ENCODE measurements around the gene TOMM7.
"Not testable (repeated sequence)": the region's sequence is repeated elsewhere in the genome, so short reads cannot be mapped to it uniquely, and the experiment has no call there.

Gene TOMM7

GRCh38 chr7:22853138-22853537 is 30.5 kb upstream of the TOMM7 start:
- no peak for DNase-seq

GRCh38 chr7:22851145-22851544 is 28.5 kb upstream of the TOMM7 start:
- no peak for DNase-seq

GRCh38 chr7:22850394-22850793 is 27.7 kb upstream of the TOMM7 start:
- DNase-seq = not testable (repeated sequence)

- no peak for DNase-seq
Observed at GRCh38 chr7:22849662-22850061, 27.0 kb upstream of the TOMM7 start.

- DNase-seq = no peak
Observed at GRCh38 chr7:22849172-22849571, 26.5 kb upstream of the TOMM7 start.

GRCh38 chr7:22846961-22847360 is 24.3 kb upstream of the TOMM7 start:
- no peak for DNase-seq

- no peak for DNase-seq
Observed at GRCh38 chr7:22845221-22845834, 22.7 kb upstream of the TOMM7 start.

GRCh38 chr7:22843681-22844309 is 21.1 kb upstream of the TOMM7 start:
- DNase-seq = no peak

GRCh38 chr7:22842973-22843372 is 20.3 kb upstream of the TOMM7 start:
- no peak for DNase-seq

- DNase-seq = no peak
Observed at GRCh38 chr7:22842383-22842941, 19.8 kb upstream of the TOMM7 start.

- DNase-seq = no peak
Observed at GRCh38 chr7:22841954-22842353, 19.3 kb upstream of the TOMM7 start.

- DNase-seq = no peak
Observed at GRCh38 chr7:22837308-22837707, 14.7 kb upstream of the TOMM7 start.

- DNase-seq = not testable (repeated sequence)
Observed at GRCh38 chr7:22836506-22836905, 13.9 kb upstream of the TOMM7 start.

GRCh38 chr7:22833957-22834356 is 11.3 kb upstream of the TOMM7 start:
- no peak for DNase-seq

- no peak for DNase-seq
Observed at GRCh38 chr7:22833113-22833855, 10.6 kb upstream of the TOMM7 start.

- no peak for DNase-seq
Observed at GRCh38 chr7:22832401-22832800, 9.8 kb upstream of the TOMM7 start.

GRCh38 chr7:22831602-22832305 is 9.1 kb upstream of the TOMM7 start:
- DNase-seq = no peak

- DNase-seq = no peak
Observed at GRCh38 chr7:22827563-22827962, 4.9 kb upstream of the TOMM7 start.

GRCh38 chr7:22826593-22826992 is 3.9 kb upstream of the TOMM7 start:
- no peak for DNase-seq

GRCh38 chr7:22824760-22825159 is 2.1 kb upstream of the TOMM7 start:
- DNase-seq = no peak

GRCh38 chr7:22823142-22823497 is 471 bp upstream of the TOMM7 start:
- no peak for DNase-seq

GRCh38 chr7:22821702-22822485 is 755 bp downstream of the TOMM7 start:
- DNase-seq = no peak

GRCh38 chr7:22819476-22819875 is 3.2 kb downstream of the TOMM7 start:
- DNase-seq = no peak

Measured in T1000 (cell line).